Thyroid gland (tissue), 4 donors: ENCODE data around the gene RSPO1. TPM values are rescaled to one million over a fixed set of nuclear protein-coding genes. Genes with fewer than 3 reads are reported as not detected.
A peak's percentile ranks its signal among the peaks of the same experiment; 100 is the strongest.
"Not testable (repeated sequence)": the region's sequence is repeated elsewhere in the genome, so short reads cannot be mapped to it uniquely, and the experiment has no call there.

ENCODE experiments used
- DNase-seq, 2 donors: peaks; one replicate each; pipeline ENCODE4 v3.0.0-alpha.2; 2019
- H3K27ac ChIP-seq, 3 donors: fragments of 200-600 bp; sonication (generic); 1 replicate in 2 of 3; 2 replicates in 1 of 3; pipeline ENCODE4 v1.5.1; 2016 to 2019; ENCODE audit warnings: mild to moderate bottlenecking in 1 of 3, moderate library complexity in 1 of 3
- H3K27me3 ChIP-seq: fragments of 200-600 bp; sonication (generic); one replicate; pipeline ENCODE4 v1.5.1; 2019
- H3K36me3 ChIP-seq, 2 donors: fragments of 200-600 bp; sonication (generic); one replicate each; pipeline ENCODE4 v1.5.1; 2016 to 2019
- H3K4me1 ChIP-seq, 2 donors: fragments of 200-600 bp; sonication (generic); one replicate each; pipeline ENCODE4 v1.5.1; 2017 to 2019
- H3K4me3 ChIP-seq, 3 donors: fragments of 200-600 bp; sonication (generic); replicated peaks in 1 of 3; 1 replicate in 2 of 3; 2 replicates in 1 of 3; pipeline ENCODE4 v1.5.1; 2016; ENCODE audit warnings: mild to moderate bottlenecking in 1 of 3
- H3K9me3 ChIP-seq: fragments of 200-600 bp; sonication (generic); one replicate; pipeline ENCODE4 v1.5.1; 2017
- POLR2A ChIP-seq, 2 donors: fragments of 450-650 bp; IDR thresholded peaks; one replicate each; pipeline ENCODE4 v1.6.1; 2017; ENCODE audit warnings: antibody characterized with exemption in 2 of 2, mild to moderate bottlenecking in 2 of 2, moderate library complexity in 1 of 2
- WGBS, 2 donors: methylation state at CpG; one replicate each; pipeline ENCODE4 v1.1.5; 2017; 5-methylcytosine and 5-hydroxymethylcytosine counted together
- intact Hi-C: fragments of 100-400 bp; cut with DNase I; formaldehyde crosslinking; loops from one replicate; pipeline ENCODE4 v1.15.1; 2023
- total RNA-seq, 4 donors: library from RNA; depleted of rRNA; stranded (reverse); fragments of >200 nt; gene quantifications; one replicate each; pipeline ENCODE4 v1.2.3, GENCODE V29; 2016
- TF ChIP-seq, protein P1 (sequence below), 6 experiments: fragments of 200-600 bp in 3 of 6; fragments of 450-650 bp in 3 of 6; sonication (generic) in 3 of 6; IDR thresholded peaks; one replicate each; pipeline ENCODE4 v1.5.1; 2016 to 2019; ENCODE audit warnings: antibody characterized with exemption in 6 of 6, mild to moderate bottlenecking in 2 of 6, inconsistent platforms in 1 of 6, moderate library complexity in 1 of 6

The RSPO1 gene, protein sequence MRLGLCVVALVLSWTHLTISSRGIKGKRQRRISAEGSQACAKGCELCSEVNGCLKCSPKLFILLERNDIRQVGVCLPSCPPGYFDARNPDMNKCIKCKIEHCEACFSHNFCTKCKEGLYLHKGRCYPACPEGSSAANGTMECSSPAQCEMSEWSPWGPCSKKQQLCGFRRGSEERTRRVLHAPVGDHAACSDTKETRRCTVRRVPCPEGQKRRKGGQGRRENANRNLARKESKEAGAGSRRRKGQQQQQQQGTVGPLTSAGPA
- total RNA-seq = under 1 TPM in 1 of 4 donors, not detected in 3; 0.44 TPM

GRCh38 chr1:37634244-37634991 lies at the start of gene RSPO1:
Gene RSPO1, minus strand, starts transcription at chr1:37634892. Its CDS starts 5,231 bp downstream, at chr1:37629661.
- no peak within 1 kb of the TSS for H3K4me3 ChIP-seq
- TF ChIP-seq, protein P1, sequence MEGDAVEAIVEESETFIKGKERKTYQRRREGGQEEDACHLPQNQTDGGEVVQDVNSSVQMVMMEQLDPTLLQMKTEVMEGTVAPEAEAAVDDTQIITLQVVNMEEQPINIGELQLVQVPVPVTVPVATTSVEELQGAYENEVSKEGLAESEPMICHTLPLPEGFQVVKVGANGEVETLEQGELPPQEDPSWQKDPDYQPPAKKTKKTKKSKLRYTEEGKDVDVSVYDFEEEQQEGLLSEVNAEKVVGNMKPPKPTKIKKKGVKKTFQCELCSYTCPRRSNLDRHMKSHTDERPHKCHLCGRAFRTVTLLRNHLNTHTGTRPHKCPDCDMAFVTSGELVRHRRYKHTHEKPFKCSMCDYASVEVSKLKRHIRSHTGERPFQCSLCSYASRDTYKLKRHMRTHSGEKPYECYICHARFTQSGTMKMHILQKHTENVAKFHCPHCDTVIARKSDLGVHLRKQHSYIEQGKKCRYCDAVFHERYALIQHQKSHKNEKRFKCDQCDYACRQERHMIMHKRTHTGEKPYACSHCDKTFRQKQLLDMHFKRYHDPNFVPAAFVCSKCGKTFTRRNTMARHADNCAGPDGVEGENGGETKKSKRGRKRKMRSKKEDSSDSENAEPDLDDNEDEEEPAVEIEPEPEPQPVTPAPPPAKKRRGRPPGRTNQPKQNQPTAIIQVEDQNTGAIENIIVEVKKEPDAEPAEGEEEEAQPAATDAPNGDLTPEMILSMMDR (IDR thresholded peaks at IDR 0.05) = no peak
- TF ChIP-seq POLR2A (IDR thresholded peaks at IDR 0.05) = no peak
- DNase-seq = no peak
- H3K36me3 ChIP-seq = no peaks in the 10 kb centered on the region
- peaks cover 2 to 8% of the 10 kb centered on the region in 2 donors for H3K4me1 ChIP-seq
- H3K27me3 ChIP-seq = peaks cover 22% of the 10 kb centered on the region
- intact Hi-C loops = no loop called here
- WGBS, 2 donors = 0 to 1% methylated on average over 7 to 24 of the region's 72 CpGs
- no peaks in the 10 kb centered on the region for H3K9me3 ChIP-seq
- no peak within 1 kb of the TSS for H3K27ac ChIP-seq

GRCh38 chr1:37684182-37684581 lies 49.5 kb upstream of the RSPO1 start:
- not testable (repeated sequence) for H3K4me1 ChIP-seq, H3K9me3 ChIP-seq, H3K27ac ChIP-seq, H3K4me3 ChIP-seq, DNase-seq, H3K27me3 ChIP-seq
- H3K36me3 ChIP-seq = peaks cover 18 to 27% of the 10 kb centered on the region in 2 donors
- WGBS, 2 donors = 92 to 95% methylated on average over 9 of the region's 9 CpGs
- intact Hi-C loops = loop anchor here (5.0 kb wide), 1 partner anchor 232 kb away; no protein-coding TSS in a partner anchor

- intact Hi-C loops = loop anchor here (5.0 kb wide), 1 partner anchor 230 kb away; no protein-coding TSS in a partner anchor
- Histone ChIP-seq H3K27ac (no peak overlapping the region), H3K4me3 (no peak overlapping the region), H3K4me1 (no peaks in the 10 kb centered on the region), H3K36me3 (peaks cover 18 to 27% of the 10 kb centered on the region in 2 donors), H3K9me3 (no peaks in the 10 kb centered on the region), H3K27me3 (no peaks in the 10 kb centered on the region)
- DNase-seq = peak; percentile 65 to 69
- TF ChIP-seq POLR2A (IDR thresholded peaks at IDR 0.05) = no peak
- TF ChIP-seq, protein P1 (IDR thresholded peaks at IDR 0.05) = peak; percentile 59 to 87 (median 78)
- WGBS, 2 donors = 69 to 77% methylated on average over 5 of the region's 5 CpGs
Observed at GRCh38 chr1:37682334-37682987, 47.8 kb upstream of the RSPO1 start.

GRCh38 chr1:37680933-37681332 lies 46.2 kb upstream of the RSPO1 start:
- TF ChIP-seq, protein P1 (IDR thresholded peaks at IDR 0.05) = no peak
- no peak for TF ChIP-seq POLR2A (IDR thresholded peaks at IDR 0.05)
- Histone ChIP-seq H3K27ac (no peak overlapping the region), H3K4me1 (no peaks in the 10 kb centered on the region), H3K4me3 (no peak overlapping the region), H3K27me3 (no peaks in the 10 kb centered on the region), H3K36me3 (peaks cover 10 to 27% of the 10 kb centered on the region in 2 donors), H3K9me3 (no peaks in the 10 kb centered on the region)
- DNase-seq = no peak
- intact Hi-C loops = loop anchor here (5.0 kb wide), 1 partner anchor 229 kb away; no protein-coding TSS in a partner anchor
- 84 to 89% methylated on average over 3 of the region's 3 CpGs for WGBS, 2 donors

DNA sequence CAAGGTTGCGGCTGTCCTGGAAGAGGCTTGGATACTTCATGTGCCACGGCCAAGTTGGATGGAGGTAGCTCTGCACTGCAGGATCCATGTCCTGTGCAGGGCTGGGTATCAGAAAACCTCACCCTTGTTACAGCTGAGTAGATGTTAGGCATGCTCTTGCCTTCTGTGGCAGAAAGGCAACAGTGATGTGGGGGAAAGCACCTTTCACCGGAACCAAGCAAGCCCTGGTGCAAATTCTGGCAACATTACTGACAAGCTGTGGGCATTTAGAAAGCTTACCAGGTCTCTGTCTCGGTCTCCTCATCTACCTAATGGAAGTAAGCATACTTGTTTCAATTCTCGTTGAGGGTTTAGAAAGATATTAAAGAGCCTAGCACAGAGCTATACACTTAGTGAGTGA lies 43.1 kb upstream of the RSPO1 start:
- DNase-seq = no peak
- no peaks in the 10 kb centered on the region for H3K9me3 ChIP-seq
- WGBS, 2 donors = 71 to 82% methylated on average over 5 of the region's 5 CpGs
- TF ChIP-seq POLR2A (IDR thresholded peaks at IDR 0.05) = no peak
- TF ChIP-seq, protein P1 (IDR thresholded peaks at IDR 0.05) = no peak
- no peak overlapping the region for H3K4me3 ChIP-seq
- no peaks in the 10 kb centered on the region for H3K4me1 ChIP-seq
- no peak overlapping the region for H3K27ac ChIP-seq
- H3K36me3 ChIP-seq = peaks cover 3% of the 10 kb centered on the region in 2 donors
- no peaks in the 10 kb centered on the region for H3K27me3 ChIP-seq
- intact Hi-C loops = no loop called here
